PC-9 (cell line): ENCODE data around the gene GLRA3. TPM values are rescaled to one million over a fixed set of nuclear protein-coding genes. Genes with fewer than 3 reads are reported as not detected.

Source experiments
- BruUV-seq: library from RNA; stranded (reverse); fragments of 400-500 nt; replicated peaks from 2 replicates; lab custom pipeline; 2021; lab: Mats Ljungman, UMichigan
- CTCF ChIA-PET: fragments of 300-600 bp; sonication (Branson Sonifier 250); formaldehyde crosslinking; loops from one replicate; lab custom pipeline; 2022; ENCODE audit warnings: antibody characterized with exemption; lab: Charles Lee
- POLR2A ChIA-PET: fragments of 300-600 bp; sonication (Branson Sonifier 250); formaldehyde crosslinking; loops from one replicate; lab custom pipeline; 2022; ENCODE audit warnings: antibody characterized with exemption; ENCODE audit not compliant: unreplicated experiment; lab: Charles Lee
- DNase-seq, 2 experiments: peaks; one replicate each; pipeline versions ENCODE4 v3.0.0 to v3.0.0-alpha.2; 2015 to 2022; ENCODE audit warnings: mixed read lengths in 1 of 2
- H2AFZ ChIP-seq: fragments of 200-600 bp; sonication (generic); 2 replicates; pipeline ENCODE4 v1.8.1; 2017; ENCODE audit warnings: antibody characterized with exemption
- H3F3A ChIP-seq: fragments of 200-600 bp; sonication (generic); 2 replicates; pipeline ENCODE4 v1.8.1; 2017; ENCODE audit warnings: antibody characterized with exemption, mild to moderate bottlenecking, low read depth; ENCODE audit not compliant: insufficient read depth
- H3K27ac ChIP-seq: fragments of 200-600 bp; sonication (generic); 2 replicates; pipeline ENCODE4 v1.6.1; 2016; ENCODE audit warnings: mixed run types
- H3K27me3 ChIP-seq: fragments of 200-600 bp; sonication (generic); 2 replicates; pipeline ENCODE4 v1.6.1; 2016; ENCODE audit warnings: low read depth, mixed run types; ENCODE audit not compliant: insufficient read depth
- H3K36me3 ChIP-seq: fragments of 200-600 bp; sonication (generic); 2 replicates; pipeline ENCODE4 v1.6.1; 2016; ENCODE audit warnings: low read depth, mixed run types
- H3K4me1 ChIP-seq: fragments of 200-600 bp; sonication (generic); replicated peaks from 2 replicates; pipeline ENCODE4 v1.6.1; 2016; ENCODE audit warnings: mixed run types; ENCODE audit not compliant: insufficient read depth
- H3K4me2 ChIP-seq: fragments of 200-600 bp; sonication (generic); 2 replicates; pipeline ENCODE4 v1.6.1; 2017; ENCODE audit warnings: mixed run types
- H3K4me3 ChIP-seq: fragments of 200-600 bp; sonication (generic); 2 replicates; pipeline ENCODE4 v1.6.1; 2016; ENCODE audit warnings: mixed run types
- H3K79me2 ChIP-seq: fragments of 200-600 bp; sonication (generic); 2 replicates; pipeline ENCODE4 v1.6.1; 2017; ENCODE audit warnings: low read depth, mixed run types
- H3K9me2 ChIP-seq: fragments of 200-600 bp; sonication (generic); 2 replicates; pipeline ENCODE4 v1.8.1; 2017; ENCODE audit warnings: mild to moderate bottlenecking; ENCODE audit not compliant: insufficient read depth
- H3K9me3 ChIP-seq: fragments of 200-600 bp; sonication (generic); 2 replicates; pipeline ENCODE4 v1.8.1; 2016; ENCODE audit warnings: low read depth; ENCODE audit not compliant: insufficient read depth
- H4K20me1 ChIP-seq: fragments of 200-600 bp; sonication (generic); 2 replicates; pipeline ENCODE4 v1.8.1; 2017; ENCODE audit not compliant: insufficient read depth
- EZH2 ChIP-seq: fragments of 200-600 bp; sonication (generic); IDR thresholded peaks from 2 replicates; pipeline ENCODE4 v1.8.0; 2017; ENCODE audit warnings: antibody characterized with exemption, low read depth
- intact Hi-C: fragments of 100-400 bp; cut with micrococcal nuclease; formaldehyde crosslinking; loops from one replicate; pipeline ENCODE4 v1.10.0; 2022; ENCODE audit not compliant: unreplicated experiment
- total RNA-seq: library from RNA; stranded (reverse); gene quantifications from 2 replicates; pipeline ENCODE4 v1.2.3, GENCODE V29; 2021
- TF ChIP-seq, protein P1 (sequence below): fragments of 200-600 bp; sonication (generic); conservative IDR thresholded peaks from 2 replicates; pipeline ENCODE4 v1.6.1; 2017; ENCODE audit warnings: mixed run types, antibody characterized with exemption, mild to moderate bottlenecking, moderate library complexity

Gene GLRA3
- total RNA-seq, 1 experiment from 2014 or later = 0.39 TPM

GRCh38 chr4:174871407-174871806 is 42.4 kb upstream of the GLRA3 start:
- no peaks in the 10 kb centered on the region for H3K27me3 ChIP-seq
- 0 out of 2 replicates have a peak, but pooled peaks cover 3% of the 10 kb centered on the region for H3K9me2 ChIP-seq
- H3F3A ChIP-seq = no peaks in the 10 kb centered on the region
- H3K79me2 ChIP-seq = no peaks in the 10 kb centered on the region
- ChIA-PET POLR2A (no interaction called here), CTCF (no interaction called here)
- H4K20me1 ChIP-seq = no peaks in the 10 kb centered on the region
- no peak overlapping the region for H3K4me3 ChIP-seq
- no peak overlapping the region for H2AFZ ChIP-seq
- no peaks in the 10 kb centered on the region for H3K36me3 ChIP-seq
- H3K4me2 ChIP-seq = no peak overlapping the region
- intact Hi-C loops = no loop called here
- TF ChIP-seq, protein P1, sequence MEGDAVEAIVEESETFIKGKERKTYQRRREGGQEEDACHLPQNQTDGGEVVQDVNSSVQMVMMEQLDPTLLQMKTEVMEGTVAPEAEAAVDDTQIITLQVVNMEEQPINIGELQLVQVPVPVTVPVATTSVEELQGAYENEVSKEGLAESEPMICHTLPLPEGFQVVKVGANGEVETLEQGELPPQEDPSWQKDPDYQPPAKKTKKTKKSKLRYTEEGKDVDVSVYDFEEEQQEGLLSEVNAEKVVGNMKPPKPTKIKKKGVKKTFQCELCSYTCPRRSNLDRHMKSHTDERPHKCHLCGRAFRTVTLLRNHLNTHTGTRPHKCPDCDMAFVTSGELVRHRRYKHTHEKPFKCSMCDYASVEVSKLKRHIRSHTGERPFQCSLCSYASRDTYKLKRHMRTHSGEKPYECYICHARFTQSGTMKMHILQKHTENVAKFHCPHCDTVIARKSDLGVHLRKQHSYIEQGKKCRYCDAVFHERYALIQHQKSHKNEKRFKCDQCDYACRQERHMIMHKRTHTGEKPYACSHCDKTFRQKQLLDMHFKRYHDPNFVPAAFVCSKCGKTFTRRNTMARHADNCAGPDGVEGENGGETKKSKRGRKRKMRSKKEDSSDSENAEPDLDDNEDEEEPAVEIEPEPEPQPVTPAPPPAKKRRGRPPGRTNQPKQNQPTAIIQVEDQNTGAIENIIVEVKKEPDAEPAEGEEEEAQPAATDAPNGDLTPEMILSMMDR = no peak
- TF ChIP-seq EZH2 = no peak
- BruUV-seq = no TSS peak
- no peak overlapping the region for H3K27ac ChIP-seq
- H3K4me1 ChIP-seq = no peaks in the 10 kb centered on the region
- H3K9me3 ChIP-seq = no peaks in the 10 kb centered on the region
- DNase-seq = no peak

DNA sequence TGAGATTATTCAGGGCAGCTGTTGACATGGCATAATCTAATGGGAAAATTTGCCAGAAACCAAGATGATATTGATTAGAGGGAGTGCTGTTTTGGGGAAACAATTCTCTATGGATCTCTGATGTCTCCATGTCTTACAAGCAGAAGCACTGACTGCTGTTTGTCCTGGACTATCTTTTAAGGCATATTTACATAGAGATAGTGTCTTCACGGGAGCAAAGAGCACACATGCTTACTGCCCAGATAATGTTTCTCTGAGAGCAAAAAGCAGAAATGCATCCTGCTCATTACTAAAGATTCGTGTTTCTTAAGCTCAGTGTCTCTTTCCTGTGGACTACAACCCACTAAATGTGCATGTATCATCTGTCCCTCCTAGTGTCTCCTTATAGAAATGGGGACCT is 41.3 kb upstream of the GLRA3 start:
- Histone ChIP-seq H3K79me2 (no peaks in the 10 kb centered on the region), H3K4me2 (no peak overlapping the region), H3K9me3 (no peaks in the 10 kb centered on the region), H3K4me3 (no peak overlapping the region), H2AFZ (no peak overlapping the region), H3K27me3 (no peaks in the 10 kb centered on the region), H3K9me2 (0 out of 2 replicates have a peak, but pooled peaks cover 3% of the 10 kb centered on the region), H3F3A (no peaks in the 10 kb centered on the region), H4K20me1 (no peaks in the 10 kb centered on the region), H3K27ac (no peak overlapping the region), H3K4me1 (no peaks in the 10 kb centered on the region), H3K36me3 (no peaks in the 10 kb centered on the region)
- no peak for TF ChIP-seq EZH2
- TF ChIP-seq, protein P1 = no peak
- CTCF ChIA-PET = interaction anchor here (0.6 kb wide), 1 partner anchor 661 kb away, joined by 6 read pairs; no protein-coding TSS in a partner anchor
- DNase-seq = no peak
- intact Hi-C loops = no loop called here
- no TSS peak for BruUV-seq
- POLR2A ChIA-PET = no interaction called here

GRCh38 chr4:174869339-174869738 is 40.3 kb upstream of the GLRA3 start:
- CTCF ChIA-PET = no interaction called here
- no peak for DNase-seq
- Histone ChIP-seq H4K20me1 (no peaks in the 10 kb centered on the region), H3K9me2 (0 out of 2 replicates have a peak, but pooled peaks cover 3% of the 10 kb centered on the region), H3K36me3 (no peaks in the 10 kb centered on the region), H3K4me1 (no peaks in the 10 kb centered on the region), H3K4me3 (no peak overlapping the region), H3K9me3 (no peaks in the 10 kb centered on the region), H3K27ac (no peak overlapping the region), H2AFZ (no peak overlapping the region), H3K27me3 (no peaks in the 10 kb centered on the region), H3K79me2 (no peaks in the 10 kb centered on the region), H3F3A (no peaks in the 10 kb centered on the region), H3K4me2 (no peak overlapping the region)
- BruUV-seq = no TSS peak
- TF ChIP-seq, protein P1 = no peak
- no peak for TF ChIP-seq EZH2
- POLR2A ChIA-PET = no interaction called here
- intact Hi-C loops = no loop called here
